HG03095 (cell line): ENCODE results near the gene FNIP2.
"Not testable (repeated sequence)": the region's sequence is repeated elsewhere in the genome, so short reads cannot be mapped to it uniquely, and the experiment has no call there.

Source experiments
- ATAC-seq: cut with Tn5 transposase; IDR thresholded peaks from one replicate; pipeline ENCODE4 v1.9.1; 2021; ENCODE audit warnings: moderate library complexity; ENCODE audit not compliant: unreplicated experiment

Gene FNIP2

GRCh38 chr4:158812543-158812942 lies 43.7 kb downstream of the FNIP2 start:
- ATAC-seq, result no peak

- ATAC-seq, result no peak
These were observed 44.3 kb downstream of the FNIP2 start for GRCh38 chr4:158813113-158813512.

- no peak for ATAC-seq
These were observed 45.4 kb downstream of the FNIP2 start for GRCh38 chr4:158814207-158814606.

- ATAC-seq, result no peak
These were observed 46.0 kb downstream of the FNIP2 start for GRCh38 chr4:158814636-158815330.

GRCh38 chr4:158816955-158817354 lies 48.1 kb downstream of the FNIP2 start:
- no peak for ATAC-seq

- no peak for ATAC-seq
These were observed 48.9 kb downstream of the FNIP2 start for GRCh38 chr4:158817562-158818296.

GRCh38 chr4:158818560-158819140 lies 49.8 kb downstream of the FNIP2 start:
- ATAC-seq, result no peak

- no peak for ATAC-seq
These were observed 51.3 kb downstream of the FNIP2 start for GRCh38 chr4:158819942-158820786.

- no peak for ATAC-seq
These were observed 52.6 kb downstream of the FNIP2 start for GRCh38 chr4:158821228-158821971.

GRCh38 chr4:158822348-158822747 lies 53.5 kb downstream of the FNIP2 start:
- no peak for ATAC-seq

GRCh38 chr4:158823461-158823873 lies 54.6 kb downstream of the FNIP2 start:
- ATAC-seq, result no peak

- ATAC-seq, result no peak
These were observed 55.8 kb downstream of the FNIP2 start for GRCh38 chr4:158824425-158825274.

GRCh38 chr4:158825433-158826036 lies 56.7 kb downstream of the FNIP2 start:
- ATAC-seq, result no peak

GRCh38 chr4:158826057-158826456 lies 57.2 kb downstream of the FNIP2 start:
- ATAC-seq, result peak; percentile 59

- no peak for ATAC-seq
These were observed 58.1 kb downstream of the FNIP2 start for GRCh38 chr4:158826882-158827281.

GRCh38 chr4:158827543-158827981 lies 58.7 kb downstream of the FNIP2 start:
- ATAC-seq, result no peak

GRCh38 chr4:158828151-158828550 lies 59.3 kb downstream of the FNIP2 start:
- ATAC-seq, result not testable (repeated sequence)

- no peak for ATAC-seq
These were observed 60.4 kb downstream of the FNIP2 start for GRCh38 chr4:158829254-158829653.

- ATAC-seq, result no peak
These were observed 64.8 kb downstream of the FNIP2 start for GRCh38 chr4:158833602-158834001.
